GM12891 (cell line): ENCODE data around the gene IRF4.

ENCODE experiments used
- DNase-seq: peaks from one replicate; pipeline ENCODE4 v3.0.0; 2011; ENCODE audit warnings: low spot score; ENCODE audit not compliant: insufficient read length
- FAIRE-seq: peaks from 2 replicates; lab custom pipeline; 2011; peaks lifted over from hg19 to GRCh38; lab: Jason Lieb, UNC
- PAX5 ChIP-seq: IDR thresholded peaks from 2 replicates; pipeline ENCODE4 v1.6.1; 2011; ENCODE audit warnings: low read length, moderate library complexity, mild to moderate bottlenecking; ENCODE audit not compliant: insufficient read depth, severe bottlenecking
- POLR2A ChIP-seq: IDR thresholded peaks from 2 replicates; pipeline ENCODE4 v1.6.1; 2011; ENCODE audit warnings: low read depth, low read length, control low read depth
- POLR2AphosphoS5 ChIP-seq: IDR thresholded peaks from 2 replicates; pipeline ENCODE4 v1.6.1; 2011; ENCODE audit warnings: low read depth, low read length, control low read depth
- POU2F2 ChIP-seq: IDR thresholded peaks from 2 replicates; pipeline ENCODE4 v1.6.1; 2011; ENCODE audit warnings: low read depth, mild to moderate bottlenecking, control low read depth, low read length, moderate library complexity
- SPI1 ChIP-seq: IDR thresholded peaks from 2 replicates; pipeline ENCODE4 v1.6.1; 2011; ENCODE audit warnings: low read depth, low read length, control low read depth
- TAF1 ChIP-seq: IDR thresholded peaks from 2 replicates; pipeline ENCODE4 v1.6.1; 2011; ENCODE audit warnings: low read depth, low read length, control low read depth

IRF4 gene

GRCh38 chr6:438634-439170 is 47.1 kb downstream of the IRF4 start:
- DNase-seq (no peak), FAIRE-seq (no peak)
- TF ChIP-seq PAX5 (no peak), POLR2AphosphoS5 (no peak), TAF1 (no peak), SPI1 (no peak), POU2F2 (no peak), POLR2A (no peak)

- FAIRE-seq (no peak), DNase-seq (no peak)
- TF ChIP-seq POLR2AphosphoS5: no peak
- no peak for TF ChIP-seq POLR2A
- no peak for TF ChIP-seq POU2F2
Observed at GRCh38 chr6:439641-440167, 48.2 kb downstream of the IRF4 start.

GRCh38 chr6:441126-441920 is 49.8 kb downstream of the IRF4 start:
- TF ChIP-seq PAX5 (no peak), POU2F2 (no peak), TAF1 (no peak), POLR2AphosphoS5 (no peak), SPI1 (no peak), POLR2A (no peak)
- FAIRE-seq (no peak), DNase-seq (no peak)

GRCh38 chr6:443621-444159 is 52.1 kb downstream of the IRF4 start:
- FAIRE-seq (no peak), DNase-seq (no peak)
- TF ChIP-seq POU2F2 (no peak), POLR2A (no peak), POLR2AphosphoS5 (no peak), TAF1 (no peak)

GRCh38 chr6:444653-445275 is 53.2 kb downstream of the IRF4 start:
- DNase-seq: no peak
- TF ChIP-seq PAX5 (no peak), TAF1 (no peak), POLR2AphosphoS5 (no peak), POU2F2 (no peak), SPI1 (no peak), POLR2A (no peak)
- FAIRE-seq: no peak

GRCh38 chr6:445571-446417 is 54.2 kb downstream of the IRF4 start:
- TF ChIP-seq PAX5: no peak
- no peak for TF ChIP-seq POLR2A
- DNase-seq (no peak), FAIRE-seq (no peak)

GRCh38 chr6:446418-447366 is 55.1 kb downstream of the IRF4 start:
- DNase-seq (no peak), FAIRE-seq (no peak)
- TF ChIP-seq SPI1: no peak
- TF ChIP-seq POLR2AphosphoS5: no peak
- no peak for TF ChIP-seq POLR2A
- TF ChIP-seq TAF1: no peak
- no peak for TF ChIP-seq POU2F2
- no peak for TF ChIP-seq PAX5

- TF ChIP-seq TAF1 (no peak), PAX5 (no peak), SPI1 (no peak), POLR2A (no peak), POU2F2 (no peak), POLR2AphosphoS5 (no peak)
- DNase-seq (no peak), FAIRE-seq (no peak)
Observed at GRCh38 chr6:447381-448165, 56.0 kb downstream of the IRF4 start.
